Bronchial epithelial cell (primary cell): ENCODE measurements around the gene ZNF234. TPM values are rescaled to one million over a fixed set of nuclear protein-coding genes. Genes with fewer than 3 reads are reported as not detected.

Experiments
- DNase-seq: peaks from one replicate; pipeline ENCODE4 v3.0.0-alpha.2; 2010; ENCODE audit warnings: low read depth
- FAIRE-seq: peaks from 2 replicates; lab custom pipeline; 2011; peaks lifted over from hg19 to GRCh38; lab: Jason Lieb, UNC
- H3K27me3 ChIP-seq: 2 replicates; pipeline ENCODE4 v1.5.1; 2011; ENCODE audit warnings: low read length; ENCODE audit not compliant: control insufficient read depth, insufficient read depth
- H3K36me3 ChIP-seq: 2 replicates; pipeline ENCODE4 v1.5.1; 2011; ENCODE audit warnings: low read length; ENCODE audit not compliant: control insufficient read depth, insufficient read depth
- H3K4me3 ChIP-seq: 2 replicates; pipeline ENCODE4 v1.5.1; 2011; ENCODE audit warnings: mild to moderate bottlenecking, low read depth, low read length, control low read depth
- total RNA-seq: library from RNA; depleted of rRNA; stranded (reverse); fragments of >200 nt; gene quantifications from 2 replicates; pipeline ENCODE4 v1.2.1, GENCODE V29; 2014
- TF ChIP-seq, protein P1 (sequence below): IDR thresholded peaks from 2 replicates; pipeline ENCODE4 v1.5.1; 2011; ENCODE audit warnings: mild to moderate bottlenecking, moderate library complexity, low read length, control low read depth, inconsistent platforms; ENCODE audit not compliant: insufficient read depth, severe bottlenecking

The ZNF234 gene
- total RNA-seq, 1 donor from 2014 or later = 9.0 TPM

DNA sequence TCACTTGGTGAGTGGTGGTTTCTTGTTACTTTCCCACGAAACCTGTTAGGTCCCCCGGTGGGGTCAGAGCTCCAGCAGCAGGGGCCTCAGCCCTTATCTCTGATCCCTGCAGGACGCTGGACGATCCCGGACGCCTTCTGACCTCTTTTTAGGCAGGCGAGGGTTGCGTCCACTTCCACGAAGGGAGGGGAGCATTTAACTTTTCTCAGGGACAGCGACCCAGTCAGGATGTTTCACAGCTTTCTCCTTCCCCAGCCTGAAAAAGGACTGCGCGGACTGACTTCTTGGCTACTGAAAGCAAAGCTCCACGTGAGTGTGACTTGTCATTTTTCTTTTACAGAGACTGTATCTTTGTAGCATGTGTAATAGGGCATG lies 692 bp downstream of the ZNF234 start:
- H3K4me3 ChIP-seq = peak overlapping the region; percentile 86

DNA sequence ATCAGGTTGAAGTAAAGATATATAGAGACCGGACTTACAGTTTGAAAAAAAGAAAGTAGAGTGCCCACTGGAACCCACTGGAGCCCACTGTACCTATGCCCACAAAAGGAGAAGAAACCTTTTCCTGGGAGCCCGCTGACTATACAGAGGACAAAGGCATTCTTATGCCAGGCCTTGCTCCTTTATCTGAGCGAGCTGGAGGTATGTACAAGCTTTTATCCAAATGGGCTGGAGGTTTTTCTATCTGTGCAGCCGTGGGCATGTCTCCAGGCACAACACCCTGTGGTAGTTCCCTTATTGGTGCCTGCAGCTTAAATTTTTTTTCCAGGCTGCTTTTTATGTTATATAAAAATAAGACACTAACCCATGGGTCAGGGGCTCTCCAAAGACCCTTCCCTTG lies 8.4 kb downstream of the ZNF234 start:
- Histone ChIP-seq H3K27me3 (no peaks in the 10 kb centered on the region), H3K4me3 (no peak overlapping the region), H3K36me3 (peaks cover 3% of the 10 kb centered on the region)
- FAIRE-seq (no peak), DNase-seq (no peak)
- TF ChIP-seq, protein P1, sequence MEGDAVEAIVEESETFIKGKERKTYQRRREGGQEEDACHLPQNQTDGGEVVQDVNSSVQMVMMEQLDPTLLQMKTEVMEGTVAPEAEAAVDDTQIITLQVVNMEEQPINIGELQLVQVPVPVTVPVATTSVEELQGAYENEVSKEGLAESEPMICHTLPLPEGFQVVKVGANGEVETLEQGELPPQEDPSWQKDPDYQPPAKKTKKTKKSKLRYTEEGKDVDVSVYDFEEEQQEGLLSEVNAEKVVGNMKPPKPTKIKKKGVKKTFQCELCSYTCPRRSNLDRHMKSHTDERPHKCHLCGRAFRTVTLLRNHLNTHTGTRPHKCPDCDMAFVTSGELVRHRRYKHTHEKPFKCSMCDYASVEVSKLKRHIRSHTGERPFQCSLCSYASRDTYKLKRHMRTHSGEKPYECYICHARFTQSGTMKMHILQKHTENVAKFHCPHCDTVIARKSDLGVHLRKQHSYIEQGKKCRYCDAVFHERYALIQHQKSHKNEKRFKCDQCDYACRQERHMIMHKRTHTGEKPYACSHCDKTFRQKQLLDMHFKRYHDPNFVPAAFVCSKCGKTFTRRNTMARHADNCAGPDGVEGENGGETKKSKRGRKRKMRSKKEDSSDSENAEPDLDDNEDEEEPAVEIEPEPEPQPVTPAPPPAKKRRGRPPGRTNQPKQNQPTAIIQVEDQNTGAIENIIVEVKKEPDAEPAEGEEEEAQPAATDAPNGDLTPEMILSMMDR = no peak

More for the DNA sequence above, 692 bp downstream of the ZNF234 start:
- DNase-seq (peak; percentile 3), FAIRE-seq (no peak)
- H3K36me3 ChIP-seq = peaks cover 3% of the 10 kb centered on the region
- TF ChIP-seq, protein P1 = no peak
- H3K27me3 ChIP-seq = no peaks in the 10 kb centered on the region

DNA sequence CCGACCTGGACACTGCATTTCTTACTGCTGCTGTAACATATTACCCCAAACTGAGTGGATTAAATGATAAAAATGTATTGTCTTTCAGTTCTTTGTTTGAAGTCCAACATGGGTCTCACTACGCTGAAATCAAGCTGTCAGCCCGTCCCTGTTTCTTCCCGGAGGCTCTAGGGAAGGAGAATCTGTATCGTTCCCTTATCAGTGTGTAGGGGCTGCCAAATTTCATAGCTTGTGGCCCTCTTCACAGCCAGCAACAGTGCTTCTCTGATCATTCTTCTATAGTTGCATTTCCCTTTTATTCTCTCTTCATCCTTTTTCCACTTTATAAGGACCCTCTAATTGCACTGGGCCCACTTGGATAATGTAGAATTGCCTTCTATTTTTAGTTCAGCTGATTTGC lies 10.1 kb downstream of the ZNF234 start:
- no peak for FAIRE-seq
- Histone ChIP-seq H3K27me3 (no peaks in the 10 kb centered on the region), H3K36me3 (peaks cover 2% of the 10 kb centered on the region), H3K4me3 (no peak overlapping the region)
- DNase-seq = no peak
- TF ChIP-seq, protein P1 = no peak

DNA sequence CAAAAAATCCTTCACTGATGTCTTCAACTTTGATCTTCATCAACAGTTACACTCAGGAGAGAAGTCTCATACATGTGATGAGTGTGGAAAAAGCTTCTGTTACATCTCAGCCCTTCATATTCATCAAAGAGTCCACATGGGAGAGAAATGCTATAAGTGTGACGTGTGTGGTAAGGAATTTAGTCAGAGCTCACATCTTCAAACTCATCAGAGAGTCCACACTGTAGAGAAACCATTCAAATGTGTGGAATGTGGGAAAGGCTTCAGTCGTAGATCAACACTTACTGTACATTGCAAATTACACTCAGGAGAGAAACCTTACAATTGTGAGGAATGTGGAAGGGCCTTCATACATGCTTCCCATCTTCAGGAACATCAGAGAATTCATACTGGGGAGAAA lies 15.1 kb downstream of the ZNF234 start:
- DNase-seq (no peak), FAIRE-seq (no peak)
- Histone ChIP-seq H3K4me3 (no peak overlapping the region), H3K36me3 (peaks cover 2% of the 10 kb centered on the region), H3K27me3 (no peaks in the 10 kb centered on the region)
- TF ChIP-seq, protein P1 = no peak

DNA sequence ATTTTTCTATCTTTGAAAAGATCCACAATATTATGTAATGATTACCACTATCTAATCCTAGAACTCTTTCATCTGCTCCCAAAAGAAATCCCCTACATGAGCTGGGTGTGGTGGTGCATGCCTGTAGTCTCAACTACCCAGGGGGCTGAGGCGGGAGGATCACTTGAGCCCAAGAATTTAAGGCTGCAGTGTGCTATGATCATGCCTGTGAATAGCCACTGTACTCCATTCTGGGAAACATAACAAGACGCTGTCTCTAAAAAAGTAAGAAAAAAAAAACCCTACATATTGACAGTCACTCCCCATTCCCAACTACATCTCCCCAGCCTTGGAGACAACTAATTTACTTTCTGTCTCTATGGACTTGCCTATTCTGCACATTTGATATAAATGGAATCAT lies 22.4 kb downstream of the ZNF234 start:
- TF ChIP-seq, protein P1 = no peak
- DNase-seq (no peak), FAIRE-seq (no peak)
- Histone ChIP-seq H3K27me3 (no peaks in the 10 kb centered on the region), H3K36me3 (peaks cover 5% of the 10 kb centered on the region), H3K4me3 (no peak overlapping the region)

DNA sequence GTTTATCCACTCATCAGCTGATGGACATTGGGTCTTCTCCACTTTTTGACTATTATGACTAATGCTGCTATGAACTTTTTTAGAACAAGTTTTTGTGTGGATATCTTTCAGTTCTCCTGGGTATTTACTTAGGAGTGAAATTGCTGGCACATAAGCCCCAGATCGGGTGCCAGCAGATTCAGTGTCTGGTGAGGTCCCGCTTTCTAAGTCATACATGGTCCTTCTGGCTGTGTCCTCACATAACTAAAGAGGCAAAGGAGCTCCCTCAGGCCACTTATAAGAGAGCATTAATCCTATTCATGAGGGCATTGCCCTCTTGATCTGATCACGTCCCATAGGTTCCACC lies 22.9 kb downstream of the ZNF234 start:
- peak overlapping the region; percentile 72 for H3K4me3 ChIP-seq
- DNase-seq (no peak), FAIRE-seq (no peak)
- peaks cover 5% of the 10 kb centered on the region for H3K36me3 ChIP-seq
- TF ChIP-seq, protein P1 = no peak
- no peaks in the 10 kb centered on the region for H3K27me3 ChIP-seq
